ENCODE results near the gene TOGARAM2.

Gene TOGARAM2

GRCh38 chr2:29033172-29033571 is 52.1 kb downstream of the TOGARAM2 start:
- TF ChIP-seq CTCF (IDR thresholded peaks at IDR 0.05) = no peak
- TF ChIP-seq ZFX (IDR thresholded peaks at IDR 0.05; ENCODE audit: borderline replicate concordance) = no peak
- no peak overlapping the region for H3K27ac ChIP-seq

GRCh38 chr2:29033656-29034055 is 52.6 kb downstream of the TOGARAM2 start:
- no peak overlapping the region for H3K27ac ChIP-seq
- TF ChIP-seq CTCF (IDR thresholded peaks at IDR 0.05) = no peak
- no peak for TF ChIP-seq ZFX (IDR thresholded peaks at IDR 0.05; ENCODE audit: borderline replicate concordance)

GRCh38 chr2:29035016-29035745 is 54.1 kb downstream of the TOGARAM2 start:
- no peak overlapping the region for H3K27ac ChIP-seq
- TF ChIP-seq CTCF (IDR thresholded peaks at IDR 0.05) = no peak
- no peak for TF ChIP-seq ZFX (IDR thresholded peaks at IDR 0.05; ENCODE audit: borderline replicate concordance)

- no peak overlapping the region for H3K27ac ChIP-seq
- TF ChIP-seq ZFX (IDR thresholded peaks at IDR 0.05; ENCODE audit: borderline replicate concordance) = no peak
- TF ChIP-seq CTCF (IDR thresholded peaks at IDR 0.05) = no peak
Measured at GRCh38 chr2:29039718-29040480, 58.8 kb downstream of the TOGARAM2 start.

- no peak for TF ChIP-seq CTCF (IDR thresholded peaks at IDR 0.05)
- TF ChIP-seq ZFX (IDR thresholded peaks at IDR 0.05; ENCODE audit: borderline replicate concordance) = no peak
- no peak overlapping the region for H3K27ac ChIP-seq
Measured at GRCh38 chr2:29040552-29040951, 59.5 kb downstream of the TOGARAM2 start.

GRCh38 chr2:29041161-29041660 is 60.1 kb downstream of the TOGARAM2 start:
- H3K27ac ChIP-seq = no peak overlapping the region
- TF ChIP-seq CTCF (IDR thresholded peaks at IDR 0.05) (no peak), ZFX (IDR thresholded peaks at IDR 0.05; ENCODE audit: borderline replicate concordance) (no peak)

GRCh38 chr2:29042561-29043075 is 61.5 kb downstream of the TOGARAM2 start:
- no peak overlapping the region for H3K27ac ChIP-seq
- TF ChIP-seq ZFX (IDR thresholded peaks at IDR 0.05; ENCODE audit: borderline replicate concordance) = no peak
- TF ChIP-seq CTCF (IDR thresholded peaks at IDR 0.05) = no peak

All from 22Rv1 (cell line).